ENCODE measurements around the gene SWSAP1.

- TF ChIP-seq CTCF (IDR thresholded peaks at IDR 0.05) (no peak), POLR2AphosphoS5 (IDR thresholded peaks at IDR 0.05) (no peak), POLR2A (IDR thresholded peaks at IDR 0.05; ENCODE audit: low read depth) (no peak)
These were observed 27.5 kb downstream of the SWSAP1 start for GRCh38 chr19:11401808-11402543.

All from esophagus muscularis mucosa (tissue), 3 donors.